WI38 (cell line): ENCODE results near the gene BICC1.

Experiments used
- H3K4me3 ChIP-seq: 2 replicates; pipeline ENCODE4 v1.5.1; 2011; ENCODE audit warnings: low read depth, mild to moderate bottlenecking, control low read depth, low read length
- TF ChIP-seq, protein P1 (sequence below): IDR thresholded peaks from 2 replicates; pipeline ENCODE4 v1.5.1; 2012; ENCODE audit warnings: low read depth, mild to moderate bottlenecking, control low read depth, low read length

The BICC1 gene

DNA sequence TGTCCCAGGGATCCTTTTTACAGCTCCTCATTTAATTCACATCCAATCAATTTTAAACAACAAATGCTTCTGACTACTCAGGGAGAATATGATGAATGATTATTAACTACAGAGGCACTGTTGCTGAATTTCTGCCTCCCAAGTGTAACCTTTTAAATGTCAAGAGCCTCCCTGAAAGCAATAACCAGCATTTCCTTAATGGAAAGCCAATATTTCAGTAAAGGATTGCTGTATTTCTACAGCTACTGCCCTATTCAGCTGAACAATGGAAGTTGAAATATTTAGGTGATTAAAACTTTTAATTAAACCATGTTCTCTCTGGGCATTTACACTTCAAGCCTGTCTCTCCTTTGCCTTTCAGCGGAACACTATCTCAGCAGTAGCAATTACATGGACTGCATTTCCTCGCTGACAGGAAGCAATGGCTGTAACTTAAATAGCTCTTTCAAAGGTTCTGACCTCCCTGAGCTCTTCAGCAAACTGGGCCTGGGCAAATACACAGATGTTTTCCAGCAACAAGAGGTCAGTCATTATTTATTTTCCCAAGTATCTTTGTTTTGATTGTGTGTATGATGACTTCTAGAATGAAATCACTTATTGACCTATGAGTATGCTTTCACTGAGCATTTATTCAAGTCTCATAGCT is 304.7 kb downstream of the BICC1 start:
- H3K4me3 ChIP-seq = no peak overlapping the region
- TF ChIP-seq, protein P1, sequence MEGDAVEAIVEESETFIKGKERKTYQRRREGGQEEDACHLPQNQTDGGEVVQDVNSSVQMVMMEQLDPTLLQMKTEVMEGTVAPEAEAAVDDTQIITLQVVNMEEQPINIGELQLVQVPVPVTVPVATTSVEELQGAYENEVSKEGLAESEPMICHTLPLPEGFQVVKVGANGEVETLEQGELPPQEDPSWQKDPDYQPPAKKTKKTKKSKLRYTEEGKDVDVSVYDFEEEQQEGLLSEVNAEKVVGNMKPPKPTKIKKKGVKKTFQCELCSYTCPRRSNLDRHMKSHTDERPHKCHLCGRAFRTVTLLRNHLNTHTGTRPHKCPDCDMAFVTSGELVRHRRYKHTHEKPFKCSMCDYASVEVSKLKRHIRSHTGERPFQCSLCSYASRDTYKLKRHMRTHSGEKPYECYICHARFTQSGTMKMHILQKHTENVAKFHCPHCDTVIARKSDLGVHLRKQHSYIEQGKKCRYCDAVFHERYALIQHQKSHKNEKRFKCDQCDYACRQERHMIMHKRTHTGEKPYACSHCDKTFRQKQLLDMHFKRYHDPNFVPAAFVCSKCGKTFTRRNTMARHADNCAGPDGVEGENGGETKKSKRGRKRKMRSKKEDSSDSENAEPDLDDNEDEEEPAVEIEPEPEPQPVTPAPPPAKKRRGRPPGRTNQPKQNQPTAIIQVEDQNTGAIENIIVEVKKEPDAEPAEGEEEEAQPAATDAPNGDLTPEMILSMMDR = no peak

DNA sequence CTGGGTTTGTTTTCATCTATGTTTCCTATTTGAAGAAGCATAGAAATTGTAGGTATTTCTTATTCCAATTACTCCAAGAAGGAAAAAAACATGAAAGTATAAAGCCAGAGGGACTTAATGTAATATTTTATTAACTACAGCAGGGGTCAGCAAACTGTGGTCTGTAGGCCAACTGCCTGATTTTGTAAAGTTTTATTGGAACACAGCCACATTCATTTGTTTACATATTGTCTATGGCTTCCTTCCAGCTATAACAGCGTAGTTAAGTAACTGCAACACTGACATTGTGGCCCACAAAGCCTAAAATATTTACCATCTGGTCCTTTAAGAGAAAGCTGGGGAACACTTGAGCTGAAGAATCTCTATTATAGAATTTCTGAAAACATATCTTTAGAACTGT is 306.2 kb downstream of the BICC1 start:
- no peak overlapping the region for H3K4me3 ChIP-seq
- TF ChIP-seq, protein P1 = no peak

DNA sequence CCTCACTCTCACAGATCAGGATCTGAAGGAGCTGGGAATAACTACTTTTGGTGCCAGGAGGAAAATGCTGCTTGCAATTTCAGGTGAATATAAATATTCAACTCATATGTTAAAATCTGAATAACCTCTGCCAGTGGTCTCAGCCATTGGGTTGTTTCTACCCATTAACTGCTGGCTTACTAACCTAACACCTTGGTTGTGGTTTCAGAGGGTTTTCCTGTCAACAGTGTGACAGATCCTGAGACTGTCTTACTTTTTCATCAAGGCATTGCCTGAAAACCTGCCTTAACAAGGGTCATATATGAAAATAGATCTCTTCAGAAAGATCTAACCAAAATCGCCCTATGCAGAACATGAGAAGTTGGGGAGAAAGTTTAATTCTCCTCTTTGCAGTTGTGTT is 307.7 kb downstream of the BICC1 start:
- TF ChIP-seq, protein P1 = no peak

DNA sequence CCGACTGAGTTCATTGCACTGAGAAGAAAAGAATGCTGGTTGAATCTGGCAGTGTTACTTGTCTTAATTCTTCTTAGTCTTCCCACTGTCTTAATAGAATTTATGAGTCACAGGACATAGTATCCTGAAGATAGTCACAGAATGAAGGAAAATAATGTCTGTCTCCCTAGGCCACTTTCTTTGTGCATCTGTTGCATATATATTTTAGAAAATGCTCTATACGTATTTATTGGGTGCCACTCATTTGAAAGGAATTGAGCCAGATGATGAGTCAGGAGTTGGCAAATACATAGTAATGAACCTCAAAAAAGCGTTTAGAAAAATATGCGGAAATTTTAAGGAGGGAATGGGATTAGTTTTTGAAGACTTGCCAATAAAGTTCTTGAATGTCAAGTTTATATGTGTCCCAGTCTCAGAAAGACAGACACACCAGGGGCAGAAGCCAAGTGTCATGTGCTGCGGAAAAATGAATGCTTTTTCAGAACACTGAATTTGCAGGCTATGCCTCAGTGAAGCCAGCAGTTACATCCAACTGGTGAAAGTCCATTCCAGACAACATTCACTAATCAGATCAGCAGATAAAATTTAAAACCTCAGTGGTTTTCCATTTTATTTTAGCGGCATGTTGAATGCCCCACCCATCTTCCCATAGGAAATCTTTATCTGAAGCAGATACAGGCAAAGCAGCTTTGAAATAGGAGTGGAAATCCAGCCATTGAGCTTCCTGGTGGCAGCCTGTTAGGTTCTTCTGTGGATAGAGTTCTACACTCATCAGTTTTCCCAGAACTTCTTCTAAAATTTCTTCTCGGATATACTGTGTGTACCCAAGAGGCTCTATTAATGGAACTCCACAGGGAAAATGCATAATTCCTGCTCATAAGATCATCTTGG is 308.4 kb downstream of the BICC1 start:
- no peak overlapping the region for H3K4me3 ChIP-seq
- TF ChIP-seq, protein P1 = no peak

More for the DNA sequence above, 307.7 kb downstream of the BICC1 start:
- no peak overlapping the region for H3K4me3 ChIP-seq

DNA sequence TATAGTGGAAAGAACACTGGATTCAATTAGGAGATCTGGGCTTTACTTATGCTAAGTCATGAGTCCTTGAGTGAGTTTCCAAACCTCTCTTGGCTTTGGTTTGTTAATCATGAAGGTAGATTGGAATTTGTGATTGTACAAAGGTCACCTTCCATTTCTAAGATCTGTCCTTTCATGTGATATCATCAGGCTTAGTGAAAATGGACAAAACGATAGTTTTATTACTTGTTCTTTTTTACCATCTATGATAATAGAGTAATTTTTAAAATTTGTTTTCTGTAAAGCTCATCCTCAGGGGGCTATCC is 309.0 kb downstream of the BICC1 start:
- H3K4me3 ChIP-seq = no peak overlapping the region
- TF ChIP-seq, protein P1 = no peak

DNA sequence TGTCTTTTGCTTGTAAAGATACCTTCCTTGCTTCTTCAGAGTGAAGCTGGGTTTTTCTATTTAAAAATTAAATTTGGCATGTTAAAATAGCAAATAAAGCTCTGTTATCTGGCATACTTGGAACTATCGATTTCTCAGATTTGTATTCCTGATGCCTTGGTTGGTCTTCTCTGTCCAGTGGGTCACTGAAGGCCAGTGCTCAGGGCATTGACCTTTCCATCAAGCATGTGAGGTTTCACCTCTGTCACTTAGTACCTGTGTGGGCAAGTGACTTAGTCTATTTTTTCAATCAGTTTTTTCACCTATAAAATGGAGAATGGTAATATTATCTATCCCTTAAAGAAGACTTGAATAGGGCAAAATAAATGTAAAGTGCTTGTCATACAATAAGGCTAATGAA is 311.3 kb downstream of the BICC1 start:
- TF ChIP-seq, protein P1 = no peak

DNA sequence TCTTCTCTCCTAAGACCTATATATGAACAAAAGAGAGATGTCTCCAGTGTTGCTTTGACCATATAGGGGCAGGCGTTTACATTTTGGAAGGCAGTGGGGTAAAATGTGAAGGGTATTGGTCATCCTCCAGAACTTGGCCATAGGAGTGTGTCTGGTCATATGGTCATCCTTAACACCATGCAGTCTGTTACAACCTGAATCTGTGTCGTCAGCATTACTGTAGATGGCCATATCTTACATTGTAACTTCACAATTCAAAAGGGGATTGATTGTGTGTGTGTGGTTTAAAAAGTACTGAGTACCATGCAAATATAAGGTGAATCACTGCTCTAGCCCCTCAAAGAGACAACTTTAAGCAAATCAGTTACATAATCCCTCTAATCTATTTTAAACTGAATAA is 311.7 kb downstream of the BICC1 start:
- H3K4me3 ChIP-seq = no peak overlapping the region
- TF ChIP-seq, protein P1 = no peak

More for the DNA sequence above, 311.3 kb downstream of the BICC1 start:
- no peak overlapping the region for H3K4me3 ChIP-seq
